H9 (cell line): ENCODE measurements around the gene MBOAT2. TPM values are rescaled to one million over a fixed set of nuclear protein-coding genes. Genes with fewer than 3 reads are reported as not detected.

ENCODE experiments used
- DNase-seq: peaks from one replicate; pipeline ENCODE4 v3.0.0-alpha.2; 2017
- H2AFZ ChIP-seq: one replicate; pipeline ENCODE4 v1.6.1; 2013; ENCODE audit warnings: mild to moderate bottlenecking, low read length, control low read depth, moderate library complexity
- H2AK5ac ChIP-seq: 2 replicates; pipeline ENCODE4 v1.6.1; 2013; ENCODE audit warnings: low read length, control low read depth, mixed read lengths; ENCODE audit not compliant: insufficient read length
- H2BK120ac ChIP-seq: one replicate; pipeline ENCODE4 v1.6.1; 2013; ENCODE audit warnings: low read depth, mild to moderate bottlenecking, low read length, control low read depth, inconsistent platforms; ENCODE audit not compliant: poor library complexity, severe bottlenecking
- H2BK12ac ChIP-seq: 2 replicates; pipeline ENCODE4 v1.6.1; 2013; ENCODE audit warnings: low read length, control low read depth, mixed read lengths, low read depth; ENCODE audit not compliant: insufficient read length
- H2BK15ac ChIP-seq: 2 replicates; pipeline ENCODE4 v1.6.1; 2013; ENCODE audit warnings: low read depth, low read length, control low read depth
- H2BK20ac ChIP-seq: one replicate; pipeline ENCODE4 v1.6.1; 2013; ENCODE audit warnings: low read depth, mild to moderate bottlenecking, low read length, control low read depth, inconsistent platforms; ENCODE audit not compliant: poor library complexity, severe bottlenecking
- H2BK5ac ChIP-seq: 2 replicates; pipeline ENCODE4 v1.6.1; 2013; ENCODE audit warnings: low read length, control low read depth, mixed read lengths; ENCODE audit not compliant: insufficient read length
- H3K14ac ChIP-seq: 2 replicates; pipeline ENCODE4 v1.6.1; 2013; ENCODE audit warnings: low read length, control low read depth; ENCODE audit not compliant: insufficient read depth
- H3K18ac ChIP-seq: 2 replicates; pipeline ENCODE4 v1.6.1; 2013; ENCODE audit warnings: low read depth, mild to moderate bottlenecking, mixed read lengths, low read length, control low read depth; ENCODE audit not compliant: insufficient read length
- H3K23ac ChIP-seq: 2 replicates; pipeline ENCODE4 v1.6.1; 2013; ENCODE audit warnings: low read length, control low read depth, mixed read lengths, low read depth; ENCODE audit not compliant: insufficient read length
- H3K23me2 ChIP-seq: 2 replicates; pipeline ENCODE4 v1.6.1; 2013; ENCODE audit warnings: low read depth, mild to moderate bottlenecking, mixed read lengths, low read length, control low read depth; ENCODE audit not compliant: insufficient read length, poor library complexity, severe bottlenecking
- H3K27ac ChIP-seq: 2 replicates; pipeline ENCODE4 v1.5.1; 2013; ENCODE audit warnings: low read length, control low read depth, mixed read lengths, low read depth; ENCODE audit not compliant: insufficient read length
- H3K27me3 ChIP-seq: 2 replicates; pipeline ENCODE4 v1.6.1; 2013; ENCODE audit warnings: low read length, control low read depth, inconsistent platforms; ENCODE audit not compliant: insufficient read depth
- H3K4ac ChIP-seq: 2 replicates; pipeline ENCODE4 v1.6.1; 2013; ENCODE audit warnings: low read depth, mild to moderate bottlenecking, control low read depth, inconsistent platforms, low read length, moderate library complexity
- H3K4me1 ChIP-seq: 2 replicates; pipeline ENCODE4 v1.6.1; 2013; ENCODE audit warnings: low read length, control low read depth, inconsistent platforms; ENCODE audit not compliant: insufficient read depth
- H3K4me2 ChIP-seq: 2 replicates; pipeline ENCODE4 v1.6.1; 2013; ENCODE audit warnings: low read length, control low read depth, mixed read lengths; ENCODE audit not compliant: insufficient read length, insufficient read depth
- H3K56ac ChIP-seq: 2 replicates; pipeline ENCODE4 v1.6.1; 2013; ENCODE audit warnings: low read depth, mild to moderate bottlenecking, mixed read lengths, low read length, control low read depth; ENCODE audit not compliant: insufficient read length
- H3K79me1 ChIP-seq: 2 replicates; pipeline ENCODE4 v1.6.1; 2013; ENCODE audit warnings: low read depth, mild to moderate bottlenecking, moderate library complexity, low read length, control low read depth, inconsistent platforms; ENCODE audit not compliant: insufficient read depth, poor library complexity, severe bottlenecking
- H3K79me2 ChIP-seq: 2 replicates; pipeline ENCODE4 v1.6.1; 2013; ENCODE audit warnings: low read length, control low read depth, inconsistent platforms; ENCODE audit not compliant: insufficient read depth
- H3K9ac ChIP-seq: 2 replicates; pipeline ENCODE4 v1.6.1; 2013; ENCODE audit warnings: low read length, control low read depth, mixed read lengths; ENCODE audit not compliant: insufficient read length; ENCODE audit errors: extremely low read depth
- H3K9me3 ChIP-seq: one replicate; pipeline ENCODE4 v1.6.1; 2013; ENCODE audit warnings: low read depth, low read length, inconsistent platforms; ENCODE audit not compliant: control insufficient read depth
- H3T11ph ChIP-seq: one replicate; pipeline ENCODE4 v1.6.1; 2013; ENCODE audit warnings: mild to moderate bottlenecking, low read length, control low read depth, inconsistent platforms
- H4K20me1 ChIP-seq: one replicate; pipeline ENCODE4 v1.6.1; 2013; ENCODE audit not compliant: control insufficient read depth, insufficient read length, insufficient read depth
- H4K5ac ChIP-seq: 2 replicates; pipeline ENCODE4 v1.6.1; 2013; ENCODE audit warnings: low read depth, mild to moderate bottlenecking, mixed read lengths, low read length, control low read depth; ENCODE audit not compliant: insufficient read length
- H4K8ac ChIP-seq: replicated peaks from 2 replicates; pipeline ENCODE4 v1.6.1; 2013; ENCODE audit warnings: low read length, control low read depth, mixed read lengths, low read depth; ENCODE audit not compliant: insufficient read length
- H4K91ac ChIP-seq: 2 replicates; pipeline ENCODE4 v1.6.1; 2013; ENCODE audit warnings: low read depth, mild to moderate bottlenecking, moderate library complexity, mixed read lengths, low read length, control low read depth; ENCODE audit not compliant: insufficient read length
- H3K27ac Mint-ChIP-seq, 3 experiments: 2 replicates in 2 of 3; 3 replicates in 1 of 3; pipeline ENCODE4 v1.8.0; 2020 to 2021; ENCODE audit warnings: mixed read lengths in 3 of 3, mild to moderate bottlenecking in 1 of 3, moderate library complexity in 1 of 3
- H3K27me3 Mint-ChIP-seq: 2 replicates; pipeline ENCODE4 v1.8.0; 2021; ENCODE audit warnings: low read depth, mild to moderate bottlenecking, moderate library complexity, mixed read lengths
- H3K36me3 Mint-ChIP-seq, 3 experiments: 2 replicates in 2 of 3; 3 replicates in 1 of 3; pipeline ENCODE4 v1.8.0; 2020 to 2021; ENCODE audit warnings: low read depth in 3 of 3, mixed read lengths in 3 of 3; ENCODE audit not compliant: insufficient read depth in 1 of 3
- H3K4me1 Mint-ChIP-seq, 2 experiments: 2 replicates each; pipeline ENCODE4 v1.8.0; 2020; ENCODE audit warnings: mixed read lengths in 2 of 2
- H3K4me3 Mint-ChIP-seq, 2 experiments: 2 replicates in 1 of 2; 3 replicates in 1 of 2; pipeline ENCODE4 v1.8.0; 2020 to 2021; ENCODE audit warnings: mild to moderate bottlenecking in 2 of 2, mixed read lengths in 2 of 2, moderate library complexity in 1 of 2
- H3K9me3 Mint-ChIP-seq, 2 experiments: 2 replicates in 1 of 2; 3 replicates in 1 of 2; pipeline ENCODE4 v1.8.0; 2020; ENCODE audit warnings: mild to moderate bottlenecking in 2 of 2, mixed read lengths in 2 of 2, moderate library complexity in 1 of 2
- WGBS: extraction: QIAGEN DNeasy Blood & Tissue Kit; methylation state at CpG from one replicate; pipeline ENCODE4 v1.1.7; 2013; ENCODE audit warnings: missing lambda C conversion rate, low lambda C conversion rate, mixed read lengths; ENCODE audit not compliant: insufficient read length; ENCODE audit errors: extremely low coverage; 5-methylcytosine and 5-hydroxymethylcytosine counted together
- total RNA-seq: library from RNA; stranded (reverse); gene quantifications from 2 replicates; pipeline ENCODE4 v1.2.1, GENCODE V29; 2021
- TF ChIP-seq, protein P1 (sequence below): fragments of 200-600 bp; sonication (generic); conservative IDR thresholded peaks from 3 replicates; pipeline ENCODE4 v1.8.0; 2021; ENCODE audit warnings: antibody characterized with exemption, mild to moderate bottlenecking

The MBOAT2 gene
- total RNA-seq, 1 experiment from 2014 or later = 20.2 TPM

DNA sequence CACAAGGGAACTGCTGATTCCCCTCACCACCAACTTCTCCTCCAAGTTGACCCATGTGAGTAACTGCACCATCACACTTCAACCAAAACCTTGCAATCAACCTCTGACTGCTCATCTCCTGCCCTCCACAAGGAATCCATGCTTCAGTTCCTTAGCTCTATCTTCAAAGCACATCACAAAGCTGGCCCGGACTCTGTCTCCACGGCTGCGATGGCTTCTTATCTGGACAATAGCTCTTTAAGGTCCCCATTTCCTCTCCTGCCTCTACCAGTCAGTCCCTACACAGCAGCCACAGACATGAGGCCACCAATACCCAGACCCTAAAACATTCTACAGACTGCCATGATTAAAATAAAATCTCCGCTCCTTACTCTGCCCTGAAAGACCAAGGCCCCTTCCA, 25.7 kb downstream of the MBOAT2 start:
- H2BK12ac ChIP-seq = no peak overlapping the region
- H2BK15ac ChIP-seq = no peak overlapping the region
- no peak overlapping the region for H2BK20ac ChIP-seq
- H3K79me1 ChIP-seq = peaks cover 5% of the 10 kb centered on the region
- Mint-ChIP-seq H3K27ac (no peak overlapping the region), H3K4me1 (peaks cover 9 to 15% of the 10 kb centered on the region in 2 experiments), H3K9me3 (peaks cover 2 to 3% of the 10 kb centered on the region in 2 experiments; a peak in 2 of 5 replicates), H3K36me3 (no peaks in the 10 kb centered on the region), H3K27me3 (no peaks in the 10 kb centered on the region), H3K4me3 (no peak overlapping the region)
- no peaks in the 10 kb centered on the region for H3K23me2 ChIP-seq
- no peak overlapping the region for H3K14ac ChIP-seq
- no peak overlapping the region for H3K56ac ChIP-seq
- no peak overlapping the region for H4K8ac ChIP-seq
- H2BK5ac ChIP-seq = no peak overlapping the region
- H3T11ph ChIP-seq = no peak overlapping the region
- H4K91ac ChIP-seq = no peak overlapping the region
- WGBS = no CpG with 5 or more reads among the region's 4 CpGs
- TF ChIP-seq, protein P1, sequence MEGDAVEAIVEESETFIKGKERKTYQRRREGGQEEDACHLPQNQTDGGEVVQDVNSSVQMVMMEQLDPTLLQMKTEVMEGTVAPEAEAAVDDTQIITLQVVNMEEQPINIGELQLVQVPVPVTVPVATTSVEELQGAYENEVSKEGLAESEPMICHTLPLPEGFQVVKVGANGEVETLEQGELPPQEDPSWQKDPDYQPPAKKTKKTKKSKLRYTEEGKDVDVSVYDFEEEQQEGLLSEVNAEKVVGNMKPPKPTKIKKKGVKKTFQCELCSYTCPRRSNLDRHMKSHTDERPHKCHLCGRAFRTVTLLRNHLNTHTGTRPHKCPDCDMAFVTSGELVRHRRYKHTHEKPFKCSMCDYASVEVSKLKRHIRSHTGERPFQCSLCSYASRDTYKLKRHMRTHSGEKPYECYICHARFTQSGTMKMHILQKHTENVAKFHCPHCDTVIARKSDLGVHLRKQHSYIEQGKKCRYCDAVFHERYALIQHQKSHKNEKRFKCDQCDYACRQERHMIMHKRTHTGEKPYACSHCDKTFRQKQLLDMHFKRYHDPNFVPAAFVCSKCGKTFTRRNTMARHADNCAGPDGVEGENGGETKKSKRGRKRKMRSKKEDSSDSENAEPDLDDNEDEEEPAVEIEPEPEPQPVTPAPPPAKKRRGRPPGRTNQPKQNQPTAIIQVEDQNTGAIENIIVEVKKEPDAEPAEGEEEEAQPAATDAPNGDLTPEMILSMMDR = no peak
- H3K79me2 ChIP-seq = peaks cover 3% of the 10 kb centered on the region; the same call in 1 of the 2 replicates
- H3K27ac ChIP-seq = no peak overlapping the region
- no peaks in the 10 kb centered on the region for H3K4me1 ChIP-seq
- H4K20me1 ChIP-seq = no peaks in the 10 kb centered on the region
- no peak overlapping the region for H2BK120ac ChIP-seq
- no peak overlapping the region for H2AK5ac ChIP-seq
- no peak overlapping the region for H3K4me2 ChIP-seq
- H2AFZ ChIP-seq = no peak overlapping the region
- H3K9me3 ChIP-seq = no peaks in the 10 kb centered on the region
- no peak overlapping the region for H3K9ac ChIP-seq
- no peak overlapping the region for H3K4ac ChIP-seq
- DNase-seq = no peak
- no peak overlapping the region for H3K23ac ChIP-seq
- no peak overlapping the region for H4K5ac ChIP-seq
- no peak overlapping the region for H3K18ac ChIP-seq
- no peaks in the 10 kb centered on the region for H3K27me3 ChIP-seq
